Keratinocyte (primary cell): Measurements from ENCODE around the gene S100A12. TPM values are rescaled to one million over a fixed set of nuclear protein-coding genes. Genes with fewer than 3 reads are reported as not detected.

Source experiments
- DNase-seq: peaks from one replicate; pipeline ENCODE4 v3.0.0-alpha.2; 2011; ENCODE audit warnings: low read depth, missing footprints, low spot score
- FAIRE-seq: peaks from 2 replicates; lab custom pipeline; 2011; peaks lifted over from hg19 to GRCh38; lab: Jason Lieb, UNC
- H2AFZ ChIP-seq: 2 replicates; pipeline ENCODE4 v1.6.0; 2012; ENCODE audit warnings: low read length, control low read depth, inconsistent platforms; ENCODE audit not compliant: control insufficient read depth
- H3K27ac ChIP-seq: 2 replicates; pipeline ENCODE4 v1.5.1; 2011; ENCODE audit warnings: low read length; ENCODE audit not compliant: control insufficient read depth, insufficient read depth
- H3K27me3 ChIP-seq: 3 replicates; pipeline ENCODE4 v1.6.0; 2011; ENCODE audit warnings: low read length; ENCODE audit not compliant: control insufficient read depth, insufficient read depth; ENCODE audit errors: extremely low read depth
- H3K36me3 ChIP-seq, 2 experiments: 2 replicates in 1 of 2; 3 replicates in 1 of 2; pipeline ENCODE4 v1.5.1; 2011; ENCODE audit warnings: low read length in 2 of 2, mild to moderate bottlenecking in 1 of 2; ENCODE audit not compliant: control insufficient read depth in 2 of 2, insufficient read depth in 2 of 2; ENCODE audit errors: extremely low read depth in 1 of 2
- H3K4me1 ChIP-seq: 3 replicates; pipeline ENCODE4 v1.5.1; 2011; ENCODE audit warnings: low read length; ENCODE audit not compliant: control insufficient read depth, insufficient read depth; ENCODE audit errors: extremely low read depth
- H3K4me2 ChIP-seq: 3 replicates; pipeline ENCODE4 v1.6.0; 2011; ENCODE audit warnings: low read depth, low read length; ENCODE audit not compliant: control insufficient read depth, insufficient read depth; ENCODE audit errors: extremely low read depth
- H3K4me3 ChIP-seq, 3 experiments: fragments of 200-600 bp in 1 of 3; sonication (generic) in 1 of 3; 2 replicates in 2 of 3; 3 replicates in 1 of 3; pipeline ENCODE4 v1.5.1; 2011 to 2016; ENCODE audit warnings: low read length in 3 of 3, mild to moderate bottlenecking in 3 of 3, control low read depth in 2 of 3, inconsistent platforms in 1 of 3, low read depth in 1 of 3, mixed read lengths in 1 of 3, mixed run types in 1 of 3, moderate library complexity in 1 of 3; ENCODE audit not compliant: control insufficient read depth in 2 of 3, insufficient read depth in 2 of 3; ENCODE audit errors: extremely low read depth in 1 of 3
- H3K79me2 ChIP-seq: 2 replicates; pipeline ENCODE4 v1.6.0; 2012; ENCODE audit warnings: low read length; ENCODE audit not compliant: control insufficient read depth, insufficient read depth
- H3K9ac ChIP-seq: 3 replicates; pipeline ENCODE4 v1.6.0; 2011; ENCODE audit warnings: low read length; ENCODE audit not compliant: control insufficient read depth, insufficient read depth; ENCODE audit errors: extremely low read depth
- H3K9me1 ChIP-seq: 3 replicates; pipeline ENCODE4 v1.6.0; 2011; ENCODE audit warnings: low read length; ENCODE audit not compliant: control insufficient read depth, insufficient read depth; ENCODE audit errors: extremely low read depth
- H3K9me3 ChIP-seq: 2 replicates; pipeline ENCODE4 v1.5.1; 2012; ENCODE audit warnings: low read depth, low read length; ENCODE audit not compliant: control insufficient read depth
- H4K20me1 ChIP-seq: 3 replicates; pipeline ENCODE4 v1.6.0; 2011; ENCODE audit warnings: low read length; ENCODE audit not compliant: control insufficient read depth, insufficient read depth; ENCODE audit errors: extremely low read depth
- EZH2 ChIP-seq: IDR thresholded peaks from one replicate; pipeline ENCODE4 v1.6.1; 2012; ENCODE audit warnings: inconsistent platforms, mild to moderate bottlenecking, low read length, moderate library complexity
- dilution Hi-C: fragments of 300-500 bp; cut with MboI; formaldehyde crosslinking; loops from one replicate; pipeline ENCODE4 v1.7.0; 2020; ENCODE audit warnings: low sequenced_read_pairs; ENCODE audit not compliant: extremely low pct_ligation_motif_present
- polyA plus RNA-seq, 5 experiments: library from polyadenylated mRNA; depleted of rRNA in 3 of 5; stranded (reverse) in 3 of 5; stranded (forward) in 1 of 5; unstranded in 1 of 5; fragments of >200 nt; gene quantifications; 1 replicate in 1 of 5; 2 replicates in 3 of 5; 3 replicates in 1 of 5; pipeline versions ENCODE4 v1.2.1 to v1.2.3, GENCODE V29; 2011 to 2012; ENCODE audit warnings: missing spikeins in 2 of 5, low read depth in 1 of 5, low replicate concordance in 1 of 5
- TF ChIP-seq, protein P1 (sequence below), 3 experiments: IDR thresholded peaks in 1 of 3; conservative IDR thresholded peaks in 1 of 3; optimal IDR thresholded peaks in 1 of 3; 2 replicates in 2 of 3; 3 replicates in 1 of 3; pipeline versions ENCODE3 to v1.5.1; 2011; ENCODE audit warnings: low read length in 3 of 3, mild to moderate bottlenecking in 3 of 3, moderate library complexity in 2 of 3, control low read depth in 1 of 3, inconsistent platforms in 1 of 3; ENCODE audit not compliant: insufficient read depth in 2 of 3; ENCODE audit errors: extremely low read depth in 1 of 3

The S100A12 gene
- polyA plus RNA-seq, 1 donor (not counting 4 experiments of a cell fraction or from before 2014, with no cell fraction given) = 1.5 TPM

DNA sequence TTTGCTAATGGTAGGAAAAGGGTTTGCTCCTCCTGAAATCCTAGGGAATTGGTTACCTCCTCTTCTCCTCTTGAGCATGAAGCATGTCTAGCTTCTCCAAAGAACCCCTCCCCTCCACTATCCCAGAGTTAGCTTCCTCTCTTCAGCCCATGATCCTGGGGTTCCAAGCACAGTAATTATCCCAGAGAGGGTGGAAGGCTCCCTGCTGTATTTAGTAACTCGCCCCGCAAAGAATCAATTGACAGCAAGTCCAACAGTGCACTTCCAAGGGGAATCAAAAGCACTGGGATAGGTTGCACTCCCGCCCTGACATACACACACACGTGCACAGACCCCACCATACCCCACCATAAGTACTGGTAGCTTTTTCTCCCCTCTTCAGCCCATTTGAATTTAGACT is 12.4 kb upstream of the S100A12 start:
- Histone ChIP-seq H3K27ac (no peak overlapping the region), H3K79me2 (no peaks in the 10 kb centered on the region), H3K9me3 (no peaks in the 10 kb centered on the region), H3K27me3 (no peaks in the 10 kb centered on the region), H4K20me1 (no peaks in the 10 kb centered on the region), H2AFZ (no peak overlapping the region), H3K9me1 (no peaks in the 10 kb centered on the region), H3K4me1 (peaks cover 57% of the 10 kb centered on the region), H3K4me2 (no peak overlapping the region), H3K36me3 (no peaks in the 10 kb centered on the region), H3K4me3 (no peak overlapping the region), H3K9ac (no peak overlapping the region)
- TF ChIP-seq, protein P1, sequence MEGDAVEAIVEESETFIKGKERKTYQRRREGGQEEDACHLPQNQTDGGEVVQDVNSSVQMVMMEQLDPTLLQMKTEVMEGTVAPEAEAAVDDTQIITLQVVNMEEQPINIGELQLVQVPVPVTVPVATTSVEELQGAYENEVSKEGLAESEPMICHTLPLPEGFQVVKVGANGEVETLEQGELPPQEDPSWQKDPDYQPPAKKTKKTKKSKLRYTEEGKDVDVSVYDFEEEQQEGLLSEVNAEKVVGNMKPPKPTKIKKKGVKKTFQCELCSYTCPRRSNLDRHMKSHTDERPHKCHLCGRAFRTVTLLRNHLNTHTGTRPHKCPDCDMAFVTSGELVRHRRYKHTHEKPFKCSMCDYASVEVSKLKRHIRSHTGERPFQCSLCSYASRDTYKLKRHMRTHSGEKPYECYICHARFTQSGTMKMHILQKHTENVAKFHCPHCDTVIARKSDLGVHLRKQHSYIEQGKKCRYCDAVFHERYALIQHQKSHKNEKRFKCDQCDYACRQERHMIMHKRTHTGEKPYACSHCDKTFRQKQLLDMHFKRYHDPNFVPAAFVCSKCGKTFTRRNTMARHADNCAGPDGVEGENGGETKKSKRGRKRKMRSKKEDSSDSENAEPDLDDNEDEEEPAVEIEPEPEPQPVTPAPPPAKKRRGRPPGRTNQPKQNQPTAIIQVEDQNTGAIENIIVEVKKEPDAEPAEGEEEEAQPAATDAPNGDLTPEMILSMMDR (optimal IDR thresholded peaks at IDR 0.05 in 1 of 3, IDR thresholded peaks at IDR 0.05 in 1 of 3, conservative IDR thresholded peaks at IDR 0.05 in 1 of 3; ENCODE audit: extremely low read depth in 1 of 3, insufficient read depth in 2 of 3, low read length in 3 of 3) = no peak
- TF ChIP-seq EZH2 = no peak
- no peak for DNase-seq
- FAIRE-seq = peak; percentile 26
- dilution Hi-C loops = no loop called here

DNA sequence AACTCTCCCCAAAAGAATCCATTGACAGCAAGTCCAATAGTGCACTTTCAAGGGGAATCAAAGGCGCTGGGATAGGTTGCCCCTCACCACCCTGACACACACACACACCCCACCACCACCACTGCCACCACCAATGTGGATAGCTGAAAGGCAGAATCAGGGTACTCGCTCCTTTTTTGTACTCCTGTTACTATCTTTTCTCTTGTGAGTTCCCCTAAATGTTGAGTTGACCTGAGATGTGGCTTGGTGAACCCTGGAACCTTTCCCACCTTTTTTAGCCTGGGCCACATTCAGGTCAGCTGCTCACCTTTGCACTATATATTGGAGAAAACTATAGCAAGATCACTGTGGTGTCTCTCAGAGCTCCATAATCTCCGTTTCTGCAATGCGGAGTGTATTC is 11.6 kb upstream of the S100A12 start:
- Histone ChIP-seq H3K9me3 (no peaks in the 10 kb centered on the region), H3K27ac (peak overlapping the region; percentile 42), H3K4me1 (peaks cover 57% of the 10 kb centered on the region), H3K36me3 (no peaks in the 10 kb centered on the region), H4K20me1 (no peaks in the 10 kb centered on the region), H3K79me2 (no peaks in the 10 kb centered on the region), H2AFZ (no peak overlapping the region), H3K4me2 (no peak overlapping the region), H3K27me3 (no peaks in the 10 kb centered on the region), H3K9ac (no peak overlapping the region), H3K4me3 (no peak overlapping the region), H3K9me1 (no peaks in the 10 kb centered on the region)
- DNase-seq (no peak), FAIRE-seq (no peak)
- dilution Hi-C loops = no loop called here
- TF ChIP-seq, protein P1 (optimal IDR thresholded peaks at IDR 0.05 in 1 of 3, IDR thresholded peaks at IDR 0.05 in 1 of 3, conservative IDR thresholded peaks at IDR 0.05 in 1 of 3; ENCODE audit: extremely low read depth in 1 of 3, insufficient read depth in 2 of 3, low read length in 3 of 3) = no peak
- no peak for TF ChIP-seq EZH2
